Measurements from ENCODE around the gene ACTN1. TPM values are rescaled to one million over a fixed set of nuclear protein-coding genes. Genes with fewer than 3 reads are reported as not detected.

The ACTN1 gene
- polyA plus RNA-seq, 1 of the 3 experiments (the other 2 are of a cell fraction) = 319 TPM

GRCh38 chr14:68977718-68978171 lies 1.4 kb downstream of the ACTN1 start (continued):
- no peak for TF ChIP-seq ZBTB33 (IDR thresholded peaks at IDR 0.05; ENCODE audit: borderline replicate concordance, low read depth)
- TF ChIP-seq SMC3 (IDR thresholded peaks at IDR 0.05; ENCODE audit: low read depth, low read length) = peak; percentile 28
- TF ChIP-seq POLR2AphosphoS5 (IDR thresholded peaks at IDR 0.05; ENCODE audit: low read depth, low read length) = peak; percentile 36; the same call in 1 of the 2 replicates
- 0 out of 2 replicates have a peak, but pooled peaks have one; percentile 49 for TF ChIP-seq TAF1 (IDR thresholded peaks at IDR 0.05; ENCODE audit: borderline replicate concordance, low read depth, low read length)
- TF ChIP-seq EP300 (IDR thresholded peaks at IDR 0.05; ENCODE audit: borderline replicate concordance in 1 of 2, low read depth in 1 of 2, low read length in 1 of 2) = peak; percentile 38 to 69; a peak in 3 of 4 replicates
- 0 out of 2 replicates have a peak, but pooled peaks have one; percentile 35 for TF ChIP-seq GABPA (IDR thresholded peaks at IDR 0.05; ENCODE audit: low read depth)
- peak; percentile 3; the same call in 1 of the 2 replicates for TF ChIP-seq JUND (IDR thresholded peaks at IDR 0.05)
- peak; percentile 24 for TF ChIP-seq CHD2 (IDR thresholded peaks at IDR 0.05; ENCODE audit: low read length, partially characterized antibody)
- TF ChIP-seq NRF1 (IDR thresholded peaks at IDR 0.05; ENCODE audit: low read depth, low read length) = no peak
- no peak; the same call in 1 of the 2 replicates for TF ChIP-seq FOSL2 (IDR thresholded peaks at IDR 0.05; ENCODE audit: borderline replicate concordance, low read depth)
- 0 out of 2 replicates have a peak, but pooled peaks have one; percentile 39 for TF ChIP-seq MXI1 (IDR thresholded peaks at IDR 0.05; ENCODE audit: low read depth, low read length)
- no peak; the same call in none of the 2 replicates for TF ChIP-seq NFIC (IDR thresholded peaks at IDR 0.05; ENCODE audit: borderline replicate concordance)
- 0 out of 2 replicates have a peak, but pooled peaks have one; percentile 34 for TF ChIP-seq TEAD4 (IDR thresholded peaks at IDR 0.05; ENCODE audit: borderline replicate concordance, insufficient read depth)
- no peak for TF ChIP-seq USF2 (IDR thresholded peaks at IDR 0.05; ENCODE audit: borderline replicate concordance, low read depth, low read length)
- TF ChIP-seq FOXM1 (IDR thresholded peaks at IDR 0.05; ENCODE audit: low read depth) = no peak
- TF ChIP-seq MAX (IDR thresholded peaks at IDR 0.05; ENCODE audit: low read depth) = 0 out of 2 replicates have a peak, but pooled peaks have one; percentile 25
- 0 out of 2 replicates have a peak, but pooled peaks have one; percentile 37 for TF ChIP-seq ELF1 (IDR thresholded peaks at IDR 0.05)

- peaks cover 74% of the 10 kb centered on the region for H3K79me2 ChIP-seq (ENCODE audit: insufficient read depth)
- no peak overlapping the region for H2AFZ ChIP-seq (ENCODE audit: low read depth)
- peak overlapping the region; percentile 99 for H3K9ac ChIP-seq
- peak; percentile 36 for DNase-seq
- 13% methylated on average over 6 of the region's 8 CpGs for WGBS (ENCODE audit: low lambda C conversion rate)
- H3K27ac ChIP-seq (ENCODE audit: low read depth in 2 of 2, low read length in 1 of 2) = peak overlapping the region; percentile 98
- H3K4me2 ChIP-seq = peak overlapping the region; percentile 98
- TF ChIP-seq JUND (IDR thresholded peaks at IDR 0.05) (0 out of 2 replicates have a peak, but pooled peaks have one; percentile 1), FOXJ3 (CRISPR knock-in tag; IDR thresholded peaks at IDR 0.05) (no peak), RCOR1 (IDR thresholded peaks at IDR 0.05; ENCODE audit: low read length) (0 out of 2 replicates have a peak, but pooled peaks have one; percentile 6), ZBTB33 (IDR thresholded peaks at IDR 0.05; ENCODE audit: borderline replicate concordance, low read depth) (peak; percentile 42; the same call in 1 of the 2 replicates), MEF2A (IDR thresholded peaks at IDR 0.05; ENCODE audit: borderline replicate concordance, low read depth) (0 out of 2 replicates have a peak, but pooled peaks have one; percentile 55), SMC3 (IDR thresholded peaks at IDR 0.05; ENCODE audit: low read depth, low read length) (no peak)
- POLR2A ChIA-PET = interaction anchor here (0.6 to 1.6 kb wide), 8 partner anchors 10 to 61 kb away, joined by 3 to 5 read pairs (median 4); no protein-coding TSS in a partner anchor
- peaks cover 30 to 54% of the 10 kb centered on the region in 2 experiments for H3K4me1 ChIP-seq (ENCODE audit: control insufficient read depth in 1 of 2, insufficient read depth in 2 of 2, low read depth in 1 of 2, low read length in 1 of 2)
- H3K9me2 ChIP-seq = no peaks in the 10 kb centered on the region
- H3K27me3 ChIP-seq (ENCODE audit: insufficient read depth) = no peaks in the 10 kb centered on the region
- CTCF ChIA-PET = interaction anchor here (1.0 to 2.8 kb wide), 17 partner anchors 8 to 131 kb away, joined by 3 to 16 read pairs (median 5); no protein-coding TSS in a partner anchor
- H3K9me3 ChIP-seq = no peaks in the 10 kb centered on the region
- H3F3A ChIP-seq (replicated peaks; ENCODE audit: insufficient read depth) = peaks cover 31% of the 10 kb centered on the region
- peak overlapping the region; percentile 87 to 96 for H3K4me3 ChIP-seq (ENCODE audit: low read depth in 2 of 2, low read length in 1 of 2)
- peaks cover 31 to 39% of the 10 kb centered on the region in 2 experiments for H3K36me3 ChIP-seq (replicated peaks in 1 of 2; ENCODE audit: control insufficient read depth in 1 of 2, insufficient read depth in 2 of 2, low read length in 1 of 2)
- H4K20me1 ChIP-seq (ENCODE audit: insufficient read depth) = peaks cover 53% of the 10 kb centered on the region
Measured at GRCh38 chr14:68977180-68977717, 1.9 kb downstream of the ACTN1 start.
